Measurements from ENCODE around the gene PAPOLA.

GRCh38 chr14:96592591-96593386 is 90.6 kb downstream of the PAPOLA start:
- TF ChIP-seq EZH2phosphoT487 (IDR thresholded peaks at IDR 0.05; ENCODE audit: borderline replicate concordance), result no peak
- no peak for TF ChIP-seq CTCF (conservative IDR thresholded peaks at IDR 0.05; ENCODE audit: low read length)
